Activated naive CD4-positive, alpha-beta T cell (primary cell): ENCODE measurements around the gene METTL9.
"Not testable (repeated sequence)": the region's sequence is repeated elsewhere in the genome, so short reads cannot be mapped to it uniquely, and the experiment has no call there.

Source experiments
- DNase-seq, 4 experiments: peaks; one replicate each; lab custom pipeline; 2025; lab: John Stamatoyannopoulos, UW

Gene METTL9

DNA sequence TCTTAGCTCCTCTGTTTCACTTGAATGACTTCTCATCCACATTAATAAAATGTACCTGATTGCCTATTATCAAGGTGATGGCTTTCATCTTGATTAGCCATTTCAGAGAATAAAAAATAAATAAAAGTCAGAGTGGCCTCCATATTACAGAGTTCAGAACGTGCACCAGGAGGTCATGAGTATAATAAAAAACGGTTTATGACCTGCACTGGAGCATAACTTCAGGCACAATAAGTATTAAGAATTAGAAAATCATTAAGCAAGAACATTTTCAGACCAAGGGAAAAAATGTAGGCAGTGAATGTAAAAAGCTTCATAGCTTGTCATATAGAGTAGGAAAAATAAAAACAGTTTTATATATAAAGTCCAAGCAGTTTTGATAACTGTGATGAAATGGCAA is 11.4 kb downstream of the METTL9 start:
- DNase-seq = no peak

DNA sequence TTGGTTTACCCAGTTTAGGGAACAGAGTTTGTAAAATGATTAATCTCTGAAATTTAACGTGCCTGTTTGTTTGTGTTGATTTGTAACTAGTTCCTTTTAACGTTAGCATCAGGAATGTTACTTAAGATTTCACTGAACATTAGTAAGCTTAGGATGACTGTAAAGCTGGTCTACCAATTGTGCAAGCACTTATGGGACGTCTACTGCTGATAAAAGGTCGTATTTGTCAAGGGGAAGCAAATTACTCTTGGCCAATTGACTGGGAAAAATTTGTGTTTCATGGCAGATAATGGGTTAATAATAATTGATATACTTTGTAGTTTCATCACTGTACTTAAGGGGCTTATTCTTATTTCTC is 11.8 kb downstream of the METTL9 start:
- DNase-seq = no peak

DNA sequence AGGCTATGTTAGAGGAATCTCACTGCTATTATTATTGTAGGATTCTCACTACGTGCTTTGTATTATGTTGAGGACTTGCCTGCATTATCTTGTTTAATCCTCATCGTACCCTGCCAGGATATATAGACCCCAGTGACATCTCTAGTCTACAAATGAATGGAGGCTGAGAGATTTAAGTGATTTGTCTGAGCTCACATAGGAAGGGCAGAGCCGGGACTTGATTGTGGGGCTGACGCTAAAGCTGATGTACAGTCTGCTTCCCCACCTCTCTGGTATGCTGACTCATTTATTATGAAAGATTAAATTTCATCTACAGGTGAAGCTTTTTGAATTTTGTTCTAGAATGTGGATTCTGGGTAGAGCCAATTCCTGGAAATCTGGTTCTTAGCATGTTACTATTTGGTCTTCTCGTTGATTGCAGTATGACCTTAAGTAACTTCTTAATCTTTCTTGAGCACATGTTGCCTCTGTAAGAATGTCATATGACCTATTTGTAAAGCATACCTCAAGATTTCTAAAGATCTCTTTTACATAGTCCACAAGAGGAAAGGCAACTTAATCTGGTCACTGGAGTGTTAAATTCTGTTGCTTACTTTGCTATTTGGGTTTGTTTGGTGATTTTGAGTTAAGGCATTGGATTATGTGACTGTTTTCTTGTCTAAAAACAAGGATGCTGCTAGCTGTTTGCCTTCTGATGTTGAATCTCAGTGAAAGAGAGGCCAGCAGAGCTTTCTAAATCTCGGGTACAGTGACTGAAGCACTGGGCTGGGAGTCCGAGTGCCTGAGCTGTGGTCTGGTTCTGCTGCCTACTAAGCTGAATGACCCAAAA is 12.4 kb downstream of the METTL9 start:
- no peak for DNase-seq

DNA sequence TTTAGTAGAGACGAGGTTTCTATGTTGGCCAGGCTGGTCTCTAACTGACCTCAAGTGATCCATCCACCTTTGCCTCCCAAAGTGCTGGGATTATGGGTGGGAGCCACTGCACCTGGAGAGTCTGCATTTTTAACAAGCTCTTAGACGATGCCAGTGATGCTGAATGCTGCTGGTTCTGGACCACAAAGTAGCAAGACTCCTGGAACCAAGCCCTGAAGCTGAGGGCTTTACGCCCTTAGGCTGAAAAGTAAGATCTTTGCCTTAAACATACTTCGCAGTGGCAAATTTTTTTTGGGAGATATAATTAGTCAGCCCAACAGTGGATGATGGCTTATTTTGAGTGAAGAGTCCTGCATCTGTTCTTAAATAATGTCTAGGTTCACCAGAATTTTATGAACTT is 14.0 kb downstream of the METTL9 start:
- DNase-seq = no peak

DNA sequence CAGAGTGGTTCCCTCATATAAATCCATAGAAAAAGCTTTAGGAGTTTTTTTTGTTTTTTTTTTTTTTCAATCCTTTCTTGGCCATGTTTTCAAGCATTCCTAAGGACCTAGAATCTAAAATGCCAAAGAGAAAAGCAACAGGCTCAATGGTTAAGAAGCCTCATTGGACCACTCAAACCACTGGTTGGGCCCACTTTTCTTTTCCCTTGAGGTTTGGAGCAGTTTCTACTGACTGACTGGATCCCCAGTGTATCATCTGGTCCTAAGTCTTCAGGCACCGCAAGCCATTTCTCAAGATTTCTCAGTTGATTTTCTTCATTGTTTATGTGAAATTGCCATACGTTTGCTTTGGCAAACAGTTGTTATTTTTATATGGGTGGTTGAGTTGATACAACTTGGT is 14.4 kb downstream of the METTL9 start:
- no peak for DNase-seq

DNA sequence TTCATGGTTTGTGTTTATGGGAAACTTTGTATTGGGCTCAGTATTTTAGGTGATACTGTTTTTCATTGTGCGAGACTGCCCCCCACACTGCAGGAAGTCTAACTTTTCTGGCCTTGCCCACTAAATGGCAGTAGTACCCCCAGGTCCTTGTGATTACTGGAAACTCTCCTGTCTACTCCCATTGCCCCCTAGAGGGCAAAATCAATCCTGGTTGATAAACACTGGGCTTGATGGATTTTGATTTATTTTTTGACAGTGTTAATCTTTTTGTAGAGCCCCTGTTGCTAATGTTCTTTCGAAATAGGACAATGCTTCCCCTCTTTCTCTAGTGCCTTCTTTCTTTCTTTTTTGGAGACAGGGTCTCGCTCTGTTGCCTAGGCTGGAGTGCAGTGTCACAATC is 15.5 kb downstream of the METTL9 start:
- DNase-seq = no peak

DNA sequence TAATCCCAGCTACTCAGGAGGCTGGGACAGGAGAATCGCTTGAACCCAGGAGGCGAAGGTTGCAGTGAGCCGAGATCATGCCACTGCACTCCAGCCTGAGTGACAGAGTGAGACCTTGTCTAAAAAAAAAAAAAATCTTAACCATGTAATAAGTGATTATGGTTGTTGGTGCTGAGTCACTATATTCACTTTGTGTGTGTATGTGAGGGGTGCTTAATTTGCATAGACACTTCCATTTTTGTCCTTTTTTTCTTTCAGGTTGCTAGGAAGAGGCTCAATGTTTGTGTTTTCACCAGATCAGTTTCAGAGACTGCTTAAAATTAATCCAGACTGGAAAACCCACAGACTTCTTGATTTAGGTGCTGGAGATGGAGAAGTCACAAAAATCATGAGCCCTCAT is 18.2 kb downstream of the METTL9 start:
- DNase-seq = no peak

DNA sequence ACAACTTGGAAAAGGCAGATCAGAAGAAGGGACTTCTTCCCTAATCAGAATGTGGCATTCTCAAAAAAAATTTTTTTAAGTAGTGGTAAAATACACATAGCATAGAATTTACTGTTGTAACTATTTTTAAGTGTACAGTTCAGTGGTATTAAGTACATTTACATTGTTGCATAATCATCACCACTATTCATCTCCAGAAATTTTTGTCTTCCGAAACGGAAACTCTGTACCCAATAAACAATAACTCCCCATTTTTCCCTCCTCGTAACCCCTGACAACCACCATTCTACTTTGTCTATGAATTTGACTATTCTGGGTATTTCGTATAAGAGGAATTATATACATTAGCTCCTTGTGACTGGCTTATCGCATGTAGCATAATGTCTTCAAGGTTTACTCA is 18.9 kb downstream of the METTL9 start:
- DNase-seq = no peak

DNA sequence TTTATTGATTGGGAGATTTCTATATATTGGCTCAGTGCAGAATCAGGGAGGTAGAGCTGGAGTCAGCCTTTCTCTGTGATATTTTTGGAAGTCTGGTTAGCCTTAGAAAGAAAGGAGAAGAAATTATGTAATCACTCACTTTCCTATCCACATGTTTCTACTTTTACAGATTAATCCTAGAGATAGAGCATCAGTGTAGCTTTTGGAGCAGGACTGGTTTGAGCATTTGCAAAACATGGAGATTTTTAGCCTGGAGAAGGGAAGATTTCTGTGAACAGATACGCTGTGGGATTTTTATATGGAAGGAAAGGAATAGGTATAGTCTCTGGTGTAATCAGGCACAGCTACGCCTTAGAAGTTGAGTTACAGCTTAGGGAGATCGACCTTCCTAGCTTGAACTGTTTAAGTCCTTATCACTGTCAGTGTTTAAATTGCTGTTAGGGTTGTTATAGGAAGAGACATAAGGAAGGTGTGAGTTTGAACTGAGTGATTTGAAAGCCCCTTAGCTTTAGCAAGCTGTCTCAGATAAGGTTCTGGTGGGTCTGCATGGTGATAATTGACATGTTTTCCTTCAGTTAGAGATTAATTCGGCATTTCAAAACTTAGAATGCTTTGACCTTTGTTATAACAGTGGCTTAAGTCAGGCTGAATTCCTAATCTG is 20.5 kb downstream of the METTL9 start:
- no peak for DNase-seq

DNA sequence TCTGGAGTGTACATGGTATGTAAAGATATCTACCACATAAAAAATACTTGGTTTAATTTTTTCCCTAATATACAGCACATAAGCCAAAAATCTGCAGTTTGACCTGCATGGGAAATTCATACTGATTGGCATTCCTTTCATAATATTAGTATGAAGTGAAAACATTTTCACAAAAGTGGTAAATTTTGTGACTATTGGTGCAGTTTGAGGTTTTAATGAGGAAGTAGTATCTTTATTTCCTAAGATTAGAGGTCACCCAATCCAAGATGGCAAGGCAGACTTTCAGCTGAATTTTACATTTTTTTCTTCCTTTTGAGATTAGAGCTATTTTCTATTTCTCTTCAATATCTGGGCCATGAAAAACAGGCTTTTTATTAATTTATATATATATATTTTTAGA is 21.2 kb downstream of the METTL9 start:
- no peak for DNase-seq

DNA sequence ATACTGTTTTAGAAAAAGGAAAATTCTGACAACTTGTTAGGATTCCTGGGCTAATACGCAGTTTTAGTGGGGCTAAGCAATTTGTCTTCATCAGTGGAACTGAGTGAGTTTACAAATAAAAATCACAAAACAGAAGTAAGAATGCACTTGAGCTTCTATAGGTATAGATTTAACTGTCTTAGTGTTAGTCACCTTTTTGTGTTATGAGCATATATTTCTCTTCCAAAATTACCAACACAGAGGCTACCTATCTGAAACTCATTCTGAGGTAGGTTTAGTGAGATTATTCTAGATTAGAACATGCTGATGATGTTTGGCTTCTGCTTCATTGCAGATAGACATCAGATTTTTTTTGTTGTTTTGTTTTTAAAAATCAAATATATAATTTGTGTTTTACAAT is 23.2 kb downstream of the METTL9 start:
- DNase-seq = no peak

DNA sequence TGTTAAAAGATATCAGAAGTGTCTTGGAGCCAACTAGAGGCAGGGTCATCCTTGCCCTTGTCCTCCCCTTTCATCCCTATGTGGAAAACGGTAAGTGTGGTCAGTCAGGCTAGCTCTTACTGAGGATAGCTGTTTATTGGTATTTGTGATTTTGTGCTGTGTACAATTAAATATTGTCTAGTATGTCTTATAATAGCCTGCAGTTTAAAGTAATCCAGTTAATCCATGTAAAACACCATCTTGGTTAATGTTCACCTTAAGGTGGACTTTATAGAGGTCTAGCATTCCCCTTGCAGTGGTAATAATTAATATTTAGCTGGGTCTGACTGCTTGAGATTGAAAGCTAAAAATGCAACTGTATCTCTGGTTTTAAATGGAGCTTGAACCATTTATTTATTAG is 25.6 kb downstream of the METTL9 start:
- DNase-seq = no peak

DNA sequence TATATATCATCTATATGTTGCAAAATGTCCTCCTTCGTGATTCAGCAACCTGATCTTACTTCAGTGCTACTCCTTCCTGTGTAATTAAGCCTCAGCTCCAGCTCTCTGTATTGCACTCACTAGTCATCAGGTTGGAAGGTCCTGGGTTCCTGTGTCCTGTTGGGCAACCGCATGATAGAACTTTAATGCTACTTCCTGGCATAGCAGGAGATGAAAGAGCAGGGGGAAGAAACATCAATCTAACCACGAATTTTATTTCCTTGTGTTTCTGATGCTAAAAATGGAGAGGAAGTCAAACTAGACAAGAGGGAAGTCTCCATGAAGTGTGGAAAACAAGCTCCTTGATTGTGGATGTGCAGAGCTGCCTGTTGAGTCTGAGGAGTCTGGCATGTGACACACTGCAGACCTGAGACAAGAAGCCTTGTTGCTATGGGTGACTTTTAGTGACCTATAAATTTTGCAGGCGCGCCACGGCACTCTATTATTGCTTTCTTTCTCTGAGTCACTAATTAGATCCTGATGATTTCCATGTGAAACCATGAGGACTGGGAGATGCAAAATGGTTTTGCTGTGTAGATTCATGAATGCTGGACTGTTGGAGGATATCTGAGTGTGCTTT is 27.4 kb downstream of the METTL9 start:
- DNase-seq = no peak

DNA sequence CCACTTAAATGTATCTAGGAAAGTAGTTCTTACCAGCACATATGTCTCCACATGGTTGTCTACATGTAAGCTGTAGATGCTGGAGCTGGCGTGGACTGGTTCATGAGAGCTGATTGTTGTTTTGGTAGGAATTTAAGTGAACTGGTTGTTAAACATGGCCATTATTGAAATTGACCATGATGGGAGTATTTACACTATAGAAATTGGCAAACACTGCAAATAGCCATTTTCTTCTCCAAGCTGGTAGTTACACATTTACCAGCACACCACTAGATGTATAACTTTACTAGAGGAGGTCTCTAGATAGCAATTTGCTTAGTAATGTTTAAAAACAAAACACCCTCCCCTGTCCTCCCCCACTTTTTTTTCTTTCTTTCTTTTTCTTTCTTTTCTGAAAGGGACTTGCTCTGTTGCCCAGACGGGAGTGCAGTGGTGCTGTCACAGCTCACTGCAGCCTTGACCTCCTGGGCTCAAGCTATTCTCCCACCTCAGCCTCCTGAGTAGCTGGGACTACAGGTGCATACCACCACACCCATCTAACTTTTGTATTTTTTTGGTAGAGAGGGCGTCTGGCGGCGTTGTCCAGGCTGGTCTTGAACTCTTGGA is 28.8 kb downstream of the METTL9 start:
- DNase-seq = no peak

DNA sequence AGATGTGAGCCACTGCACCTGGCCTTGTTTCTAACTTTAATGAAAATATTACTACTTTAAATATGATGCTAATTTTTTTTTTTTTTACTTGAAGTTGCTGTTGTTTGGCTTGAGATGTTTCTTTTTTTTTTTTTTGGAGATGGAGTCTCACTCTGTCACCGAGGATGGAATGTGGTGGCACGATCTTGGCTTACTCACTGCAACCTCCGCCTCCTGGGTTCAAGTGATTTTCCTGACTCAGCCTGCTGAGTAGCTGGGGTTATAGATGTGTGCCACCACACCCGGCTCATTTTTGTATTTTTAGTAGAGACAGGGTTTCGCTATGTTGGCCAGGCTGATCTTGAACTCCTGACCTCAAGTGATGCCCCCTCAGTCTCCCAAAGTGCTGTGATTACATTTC is 29.4 kb downstream of the METTL9 start:
- no peak for DNase-seq

DNA sequence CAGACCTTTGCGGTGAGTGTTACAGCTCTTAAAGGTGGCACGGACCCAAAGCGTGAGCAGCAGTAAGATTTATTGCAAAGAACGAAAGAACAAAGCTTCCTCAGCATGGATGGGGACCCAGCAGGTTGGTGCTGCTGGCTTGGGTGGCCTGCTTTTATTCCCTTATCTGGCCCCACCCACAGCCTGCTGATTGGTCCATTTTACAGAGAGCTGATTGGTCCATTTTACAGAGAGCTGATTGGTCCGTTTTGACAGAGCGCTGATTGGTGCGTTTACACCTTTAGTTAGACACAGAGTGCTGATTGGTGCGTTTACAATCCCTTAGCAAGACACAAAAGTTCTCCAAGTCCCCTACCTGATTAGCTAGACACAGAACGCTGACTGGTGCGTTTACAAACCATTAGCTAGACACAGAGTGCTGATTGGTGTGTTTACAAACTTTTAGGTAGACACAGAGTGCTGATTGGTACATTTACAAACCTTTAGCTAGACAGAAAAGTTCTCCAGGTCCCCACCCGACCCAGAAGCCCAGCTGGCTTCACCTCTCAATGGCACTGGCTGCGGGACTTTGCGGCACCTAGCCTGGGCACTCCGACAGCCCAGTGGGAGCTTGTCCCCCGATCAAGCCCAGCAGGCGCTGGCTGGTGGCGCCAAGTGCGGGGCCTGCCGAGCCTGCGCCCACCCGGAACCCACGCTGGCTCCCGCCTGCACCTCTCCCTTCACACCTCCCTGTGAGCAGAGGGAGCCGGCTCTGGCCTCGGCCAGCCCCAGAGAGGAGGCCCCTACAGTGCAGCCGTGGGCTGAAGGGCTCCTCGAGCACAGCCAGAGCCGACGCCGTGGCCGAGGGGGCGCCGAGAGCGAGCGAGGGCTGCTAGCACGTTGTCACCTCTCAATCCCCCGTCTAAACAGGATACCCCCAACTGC is 30.5 kb downstream of the METTL9 start:
- not testable (repeated sequence) for DNase-seq

DNA sequence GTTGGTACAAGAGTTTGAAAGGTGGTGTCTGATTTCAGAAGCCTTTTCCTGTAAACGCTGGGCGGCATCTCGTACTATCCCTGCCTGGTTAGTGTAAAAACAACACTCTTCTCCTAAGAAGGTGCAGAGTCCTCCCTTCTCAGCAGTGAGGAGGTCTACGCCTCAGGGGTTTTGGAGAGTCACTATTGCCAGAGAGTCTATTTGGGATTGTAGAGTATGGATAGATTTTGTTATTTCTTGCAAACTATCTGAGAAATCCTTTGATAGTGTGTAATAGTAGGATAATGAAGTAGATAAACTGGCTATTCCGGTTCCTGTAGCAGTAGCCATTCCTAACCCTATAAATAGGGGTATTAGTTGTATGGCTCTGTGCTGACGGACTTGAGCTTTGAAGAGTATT is 31.5 kb downstream of the METTL9 start:
- not testable (repeated sequence) for DNase-seq

DNA sequence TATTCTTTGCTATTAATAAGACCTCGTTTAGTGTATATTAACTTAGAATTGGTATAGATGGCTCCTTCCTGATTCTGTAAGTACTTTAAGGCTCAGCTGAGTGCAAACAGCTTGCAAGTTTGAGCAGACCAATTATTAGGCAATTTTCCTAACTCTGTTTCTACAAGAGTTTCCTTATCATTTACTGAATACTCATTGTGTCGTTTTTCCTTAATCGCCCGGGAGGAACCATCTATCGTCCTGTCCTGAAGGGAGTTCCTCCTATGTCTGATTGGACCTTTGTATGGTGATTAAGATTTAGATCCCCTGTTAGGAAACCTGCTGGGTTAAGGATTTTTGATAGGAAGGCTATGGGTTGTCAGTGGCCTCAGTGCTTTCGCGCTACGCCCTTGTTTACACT is 32.0 kb downstream of the METTL9 start:
- DNase-seq = not testable (repeated sequence)

DNA sequence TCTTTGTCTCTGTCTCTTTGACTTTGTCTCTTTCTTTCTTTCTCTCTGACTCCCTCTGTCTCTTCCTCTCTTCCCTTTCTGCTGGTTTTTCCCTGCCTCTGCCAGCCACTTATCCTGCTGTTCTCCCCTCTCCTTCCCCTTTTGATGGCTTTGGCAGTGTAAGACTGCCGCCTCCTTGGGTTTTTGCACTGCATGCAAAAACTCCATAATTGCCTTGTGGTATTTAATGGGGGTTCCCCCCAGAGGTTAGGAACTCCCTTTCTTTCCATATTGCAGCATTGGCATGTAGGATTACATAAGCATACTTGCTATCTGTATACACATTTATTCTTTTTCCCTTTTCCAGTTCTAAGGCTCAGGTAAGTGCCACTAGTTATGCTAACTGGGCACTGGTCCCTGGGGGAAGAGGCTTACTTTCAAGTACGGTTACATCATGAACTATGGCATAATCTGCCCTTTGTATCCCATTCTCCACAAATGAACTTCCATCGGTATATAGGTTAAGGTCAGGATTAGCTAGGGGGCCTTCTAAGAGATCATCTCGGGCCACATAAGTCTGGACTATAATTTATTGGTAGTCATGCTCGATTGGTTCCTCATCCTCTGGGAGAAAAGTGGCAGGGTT is 32.7 kb downstream of the METTL9 start:
- DNase-seq = not testable (repeated sequence)

DNA sequence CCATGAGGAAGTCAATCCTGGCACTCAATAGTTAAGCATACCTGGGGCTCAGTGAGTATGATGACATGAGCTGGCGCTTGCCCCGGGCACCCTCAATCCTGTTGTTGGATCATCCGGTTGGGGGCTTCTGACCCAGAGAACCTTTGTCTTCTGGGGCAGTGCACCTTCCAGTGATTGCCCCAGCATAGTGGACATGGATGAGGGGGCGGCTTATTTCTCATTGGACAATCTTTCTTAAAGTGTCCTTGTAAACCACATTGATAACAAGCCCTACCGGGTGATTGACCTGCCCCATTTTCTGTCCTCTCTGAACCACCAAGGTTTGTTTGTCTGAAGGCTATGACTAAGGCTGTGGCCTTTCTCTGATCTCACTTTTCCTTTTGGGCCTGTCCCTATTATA is 34.8 kb downstream of the METTL9 start:
- DNase-seq = no peak

DNA sequence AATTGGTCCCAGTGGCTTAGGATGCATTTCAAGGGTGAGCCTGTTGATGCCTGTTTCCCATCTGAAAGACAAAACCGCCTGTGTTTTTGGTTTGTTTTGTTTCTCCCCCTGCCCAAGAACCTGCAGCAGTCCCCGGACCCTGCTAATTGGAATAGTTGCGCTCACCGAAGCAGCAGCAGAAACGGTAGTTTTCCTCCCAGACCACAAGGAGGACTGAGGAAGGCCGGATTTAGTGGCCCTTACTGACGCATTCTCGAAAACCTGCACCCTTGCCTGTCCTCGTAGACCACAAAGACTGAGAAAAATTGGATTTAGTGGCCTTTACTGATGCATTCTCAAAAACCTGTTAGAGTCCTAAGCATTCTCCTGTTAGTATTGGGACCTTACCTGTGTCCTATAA is 36.3 kb downstream of the METTL9 start:
- DNase-seq = not testable (repeated sequence)
